Breast epithelium (tissue), 4 donors: ENCODE data around the gene CAMTA1. TPM values are rescaled to one million over a fixed set of nuclear protein-coding genes. Genes with fewer than 3 reads are reported as not detected.

Experiments
- DNase-seq, 2 donors: peaks; one replicate each; pipeline ENCODE4 v3.0.0-alpha.2; 2019; ENCODE audit warnings: low spot score in 2 of 2
- H3K27ac ChIP-seq, 2 donors: fragments of 200-600 bp; sonication (generic) in 1 of 2; one replicate each; pipeline ENCODE4 v1.5.1; 2016 to 2019; ENCODE audit warnings: mild to moderate bottlenecking in 1 of 2
- H3K27me3 ChIP-seq, 2 donors: fragments of 200-600 bp; sonication (generic) in 1 of 2; one replicate each; pipeline versions ENCODE4 v1.5.1 to v1.6.0; 2017 to 2019; ENCODE audit warnings: control low read depth in 1 of 2, mild to moderate bottlenecking in 1 of 2
- H3K36me3 ChIP-seq: fragments of 200-600 bp; one replicate; pipeline ENCODE4 v1.5.1; 2019
- H3K4me1 ChIP-seq, 2 donors: fragments of 200-600 bp; sonication (generic); one replicate each; pipeline ENCODE4 v1.5.1; 2016 to 2019; ENCODE audit warnings: control low read depth in 1 of 2
- H3K4me3 ChIP-seq, 3 donors: fragments of 200-600 bp; sonication (generic); 1 replicate in 2 of 3; 2 replicates in 1 of 3; pipeline ENCODE4 v1.5.1; 2016 to 2019; ENCODE audit warnings: mild to moderate bottlenecking in 3 of 3, moderate library complexity in 2 of 3
- H3K9me3 ChIP-seq, 2 donors: fragments of 200-600 bp; sonication (generic) in 1 of 2; one replicate each; pipeline ENCODE4 v1.5.1; 2016 to 2019; ENCODE audit warnings: control low read depth in 1 of 2
- CTCF ChIP-seq, 3 donors: fragments of 450-650 bp; IDR thresholded peaks; one replicate each; pipeline ENCODE4 v1.5.1; 2016 to 2017; ENCODE audit warnings: antibody characterized with exemption in 3 of 3, mild to moderate bottlenecking in 3 of 3, moderate library complexity in 3 of 3
- POLR2A ChIP-seq: fragments of 450-650 bp; IDR thresholded peaks from one replicate; pipeline ENCODE4 v1.6.1; 2016; ENCODE audit warnings: antibody characterized with exemption, mild to moderate bottlenecking, moderate library complexity
- POLR2AphosphoS5 ChIP-seq, 3 donors: sonication (generic); formaldehyde crosslinking; IDR thresholded peaks; one replicate each; pipeline ENCODE4 v1.6.1; 2017; ENCODE audit warnings: antibody characterized with exemption in 3 of 3
- intact Hi-C: fragments of 100-400 bp; cut with DNase I; formaldehyde crosslinking; loops from one replicate; pipeline ENCODE4 v1.15.1; 2023; ENCODE audit warnings: low total_unique reads
- total RNA-seq, 3 donors: library from RNA; depleted of rRNA; stranded (reverse); fragments of >200 nt; gene quantifications; one replicate each; pipeline ENCODE4 v1.1.0, GENCODE V29; 2016

CAMTA1 gene
- total RNA-seq, 3 donors from 2014 or later: 53.4 to 84.0 (median 61.9) TPM

DNA sequence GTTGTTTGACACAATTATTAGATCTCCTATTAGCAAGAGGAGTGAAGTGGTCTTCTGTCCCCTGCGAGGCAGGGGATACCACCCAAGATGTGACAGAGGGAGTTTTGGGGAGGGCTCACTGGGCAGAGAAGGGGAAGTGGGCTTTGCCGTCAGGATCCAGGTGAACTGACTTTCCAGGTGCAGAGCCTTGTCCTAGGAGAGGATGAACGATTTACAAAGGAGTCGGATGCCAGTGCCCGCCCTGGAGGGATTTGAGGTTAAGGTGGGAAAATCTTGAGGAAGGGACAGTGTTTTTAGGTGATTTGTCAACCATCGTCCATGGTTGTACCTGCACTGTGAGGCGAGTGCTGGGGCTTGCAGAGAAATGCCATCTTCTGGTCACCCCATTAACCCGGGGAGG, 201.0 kb downstream of the CAMTA1 start:
- no peak overlapping the region for H3K27ac ChIP-seq
- no peaks in the 10 kb centered on the region for H3K4me1 ChIP-seq
- intact Hi-C loops: no loop called here
- H3K36me3 ChIP-seq: no peaks in the 10 kb centered on the region
- no peaks in the 10 kb centered on the region for H3K9me3 ChIP-seq
- H3K4me3 ChIP-seq: no peak overlapping the region
- TF ChIP-seq POLR2A (no peak), CTCF (IDR thresholded peaks at IDR 0.05) (no peak), POLR2AphosphoS5 (IDR thresholded peaks at IDR 0.05) (no peak)
- no peaks in the 10 kb centered on the region for H3K27me3 ChIP-seq
- DNase-seq: no peak

DNA sequence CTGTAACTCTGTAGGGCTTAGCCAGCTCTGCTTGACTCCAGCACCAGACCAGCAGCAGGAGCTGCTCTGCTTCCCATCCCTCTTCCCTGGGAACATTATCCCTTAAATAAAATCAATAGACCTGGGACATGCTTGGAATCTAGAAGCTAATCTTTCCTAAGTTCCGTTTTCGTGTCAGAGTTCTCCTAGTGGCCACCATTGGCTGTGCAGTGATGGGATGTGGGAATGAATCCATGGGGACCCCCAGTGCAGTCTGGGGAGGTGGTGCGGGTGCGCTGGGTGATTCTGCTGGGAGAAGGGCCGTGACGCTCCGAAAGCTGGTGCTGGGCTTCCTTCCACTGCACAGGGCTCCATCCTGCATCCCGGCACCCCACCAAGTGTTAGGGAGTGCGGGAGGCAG, 202.7 kb downstream of the CAMTA1 start:
- no peak for TF ChIP-seq POLR2AphosphoS5 (IDR thresholded peaks at IDR 0.05)
- TF ChIP-seq POLR2A: no peak
- no peak for TF ChIP-seq CTCF (IDR thresholded peaks at IDR 0.05)
- no peak overlapping the region for H3K27ac ChIP-seq
- no peaks in the 10 kb centered on the region for H3K9me3 ChIP-seq
- no peaks in the 10 kb centered on the region for H3K27me3 ChIP-seq
- H3K4me1 ChIP-seq: no peaks in the 10 kb centered on the region
- no peak overlapping the region for H3K4me3 ChIP-seq
- no peaks in the 10 kb centered on the region for H3K36me3 ChIP-seq
- no peak for DNase-seq
- intact Hi-C loops: no loop called here

DNA sequence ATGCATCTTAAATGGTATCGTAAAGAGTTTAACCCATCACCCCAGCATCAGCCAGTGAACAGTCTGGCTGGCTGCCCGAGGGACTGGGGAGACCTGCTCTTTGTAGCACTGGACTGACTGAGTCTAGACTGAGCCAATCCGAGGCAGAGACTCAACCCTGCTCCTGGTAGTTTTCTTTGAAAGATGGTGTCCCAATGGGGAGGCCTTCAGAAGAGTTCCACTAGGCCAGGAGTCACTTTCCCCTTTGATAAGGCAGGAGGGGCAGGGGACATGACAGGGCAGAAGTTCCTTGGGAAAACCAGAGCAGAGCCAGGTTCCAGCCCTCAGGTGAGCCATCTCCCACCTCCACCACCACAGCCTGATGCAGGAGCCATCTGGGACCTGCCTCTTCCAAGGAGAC, 203.5 kb downstream of the CAMTA1 start:
- Histone ChIP-seq H3K9me3 (peaks cover 0 to 5% of the 10 kb centered on the region in 2 donors), H3K27ac (no peak overlapping the region), H3K4me3 (no peak overlapping the region), H3K4me1 (no peaks in the 10 kb centered on the region), H3K36me3 (no peaks in the 10 kb centered on the region), H3K27me3 (no peaks in the 10 kb centered on the region)
- peak in 1 of 2 donors; percentile 38 for DNase-seq
- TF ChIP-seq POLR2A (no peak), POLR2AphosphoS5 (IDR thresholded peaks at IDR 0.05) (no peak), CTCF (IDR thresholded peaks at IDR 0.05) (no peak)
- intact Hi-C loops: no loop called here

DNA sequence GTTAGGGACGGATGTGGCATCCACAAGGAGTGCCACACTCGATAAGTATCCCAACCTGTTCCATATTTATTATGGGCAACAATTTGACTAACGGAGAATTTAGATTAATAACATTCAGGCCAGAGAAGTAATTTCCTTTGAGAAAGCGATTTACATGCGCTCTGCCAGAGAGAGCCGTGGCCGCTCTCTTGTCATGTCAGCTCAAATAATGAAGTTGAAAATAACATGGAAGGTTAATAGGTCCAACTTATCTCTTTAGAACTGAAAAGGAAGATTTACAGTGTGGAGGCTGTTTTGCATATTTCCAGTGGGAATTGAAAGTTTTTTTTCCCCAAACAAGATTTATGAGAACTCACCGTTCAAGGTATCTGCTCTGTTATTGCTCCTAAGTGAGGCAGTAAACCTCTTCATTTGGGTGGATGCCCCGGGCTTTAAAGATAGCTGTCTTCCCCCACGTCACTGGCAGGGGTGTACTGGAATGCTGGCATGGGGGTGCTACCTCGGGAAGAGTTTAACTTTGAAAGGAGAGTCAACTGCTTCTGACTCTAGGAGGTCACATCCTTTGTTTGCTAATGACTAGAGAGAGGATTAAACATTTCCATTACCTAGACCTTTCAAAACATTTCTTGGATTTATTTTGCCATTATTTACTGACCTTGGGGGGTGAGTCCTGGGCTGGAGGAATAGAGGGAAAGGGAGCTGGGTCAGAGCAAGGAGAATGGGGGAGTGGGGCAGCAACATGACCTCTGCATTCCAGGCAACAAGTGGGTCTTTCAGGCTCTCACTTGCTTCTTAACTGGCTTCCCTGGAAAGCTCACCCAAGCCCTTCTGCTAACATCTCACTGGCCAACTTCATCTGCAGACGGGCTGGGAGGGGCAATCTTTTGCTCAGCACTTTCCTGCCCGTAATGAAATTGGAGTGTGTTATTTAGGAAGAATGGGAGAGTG, 204.2 kb downstream of the CAMTA1 start:
- intact Hi-C loops: no loop called here
- no peak for DNase-seq
- Histone ChIP-seq H3K4me1 (no peaks in the 10 kb centered on the region), H3K4me3 (no peak overlapping the region), H3K9me3 (peaks cover 0 to 5% of the 10 kb centered on the region in 2 donors), H3K27ac (no peak overlapping the region), H3K36me3 (no peaks in the 10 kb centered on the region), H3K27me3 (no peaks in the 10 kb centered on the region)
- TF ChIP-seq POLR2A (no peak), POLR2AphosphoS5 (IDR thresholded peaks at IDR 0.05) (no peak), CTCF (IDR thresholded peaks at IDR 0.05) (no peak)

- Histone ChIP-seq H3K4me1 (no peaks in the 10 kb centered on the region), H3K9me3 (peaks cover 0 to 5% of the 10 kb centered on the region in 2 donors), H3K36me3 (no peaks in the 10 kb centered on the region), H3K27me3 (no peaks in the 10 kb centered on the region), H3K4me3 (no peak overlapping the region), H3K27ac (no peak overlapping the region)
- no peak for DNase-seq
- TF ChIP-seq CTCF (IDR thresholded peaks at IDR 0.05): no peak
- TF ChIP-seq POLR2AphosphoS5 (IDR thresholded peaks at IDR 0.05): no peak
- no peak for TF ChIP-seq POLR2A
- intact Hi-C loops: no loop called here
Observed at GRCh38 chr1:6991266-6991665, 206.0 kb downstream of the CAMTA1 start.
